ENCODE measurements around the gene WDR70.

Gene WDR70

GRCh38 chr5:37723162-37723961 is 344.2 kb downstream of the WDR70 start:
- in situ Hi-C loops (cut with HindIII; ENCODE audit: low pct_ligation_motif_present, low pct_unique_long_range_greater_than_20kb, low sequenced_read_pairs), result no loop called here
- peak; percentile 60 for DNase-seq

- in situ Hi-C loops (cut with HindIII; ENCODE audit: low pct_ligation_motif_present, low pct_unique_long_range_greater_than_20kb, low sequenced_read_pairs), result no loop called here
- no peak for DNase-seq
Measured at GRCh38 chr5:37724395-37725125, 345.4 kb downstream of the WDR70 start.

DNA sequence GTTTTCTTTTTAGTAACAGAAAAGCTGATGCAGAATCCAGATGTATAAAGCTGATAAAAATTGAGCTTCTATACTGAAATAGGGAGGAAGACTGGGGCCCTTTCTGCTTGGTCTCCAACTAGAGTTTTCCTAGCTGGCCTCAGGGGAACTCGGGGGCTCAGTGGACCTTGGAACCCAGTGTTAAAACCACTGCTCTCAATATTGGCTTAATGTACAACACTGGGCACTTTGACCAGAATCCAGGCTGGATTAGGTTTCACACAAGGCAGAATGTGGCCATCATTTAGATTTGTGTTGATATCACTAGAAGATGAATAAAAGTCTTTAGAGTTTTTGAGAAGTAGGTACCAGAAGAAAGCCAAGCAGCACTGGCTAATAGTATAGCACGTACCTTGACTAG is 346.1 kb downstream of the WDR70 start:
- in situ Hi-C loops (cut with HindIII; ENCODE audit: low pct_ligation_motif_present, low pct_unique_long_range_greater_than_20kb, low sequenced_read_pairs), result no loop called here

GRCh38 chr5:37727238-37727637 is 348.1 kb downstream of the WDR70 start:
- in situ Hi-C loops (cut with HindIII; ENCODE audit: low pct_ligation_motif_present, low pct_unique_long_range_greater_than_20kb, low sequenced_read_pairs), result no loop called here
- DNase-seq, result no peak

More for the DNA sequence above, 346.1 kb downstream of the WDR70 start:
- no peak for DNase-seq

DNA sequence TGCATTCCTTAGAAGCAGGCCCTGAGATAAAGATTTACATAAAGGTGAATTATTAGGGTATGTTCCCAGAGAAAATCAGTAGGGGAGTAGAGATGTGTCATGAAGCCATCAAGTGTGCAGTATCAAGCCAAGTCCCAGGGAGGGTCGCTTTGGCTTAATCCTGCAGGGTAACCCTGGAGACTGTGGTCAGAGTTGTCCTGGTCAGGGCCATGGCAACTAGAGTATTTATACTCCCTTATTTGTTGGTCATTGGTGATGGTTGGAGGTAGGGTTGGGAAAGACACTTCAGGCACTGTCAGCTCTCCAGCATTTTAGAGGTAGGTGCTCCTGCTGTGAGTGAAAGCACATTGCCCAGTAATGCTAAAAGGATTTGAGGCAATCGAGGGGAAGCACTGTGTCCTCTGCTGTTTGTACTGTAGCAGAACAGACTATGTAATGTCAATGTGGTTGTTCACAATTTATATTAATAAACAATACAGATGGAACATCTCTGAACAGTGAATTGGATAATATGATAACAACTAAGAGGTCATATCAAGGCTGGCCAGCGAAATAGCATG is 351.9 kb downstream of the WDR70 start:
- in situ Hi-C loops (cut with HindIII; ENCODE audit: low pct_ligation_motif_present, low pct_unique_long_range_greater_than_20kb, low sequenced_read_pairs), result no loop called here
- DNase-seq, result no peak

DNA sequence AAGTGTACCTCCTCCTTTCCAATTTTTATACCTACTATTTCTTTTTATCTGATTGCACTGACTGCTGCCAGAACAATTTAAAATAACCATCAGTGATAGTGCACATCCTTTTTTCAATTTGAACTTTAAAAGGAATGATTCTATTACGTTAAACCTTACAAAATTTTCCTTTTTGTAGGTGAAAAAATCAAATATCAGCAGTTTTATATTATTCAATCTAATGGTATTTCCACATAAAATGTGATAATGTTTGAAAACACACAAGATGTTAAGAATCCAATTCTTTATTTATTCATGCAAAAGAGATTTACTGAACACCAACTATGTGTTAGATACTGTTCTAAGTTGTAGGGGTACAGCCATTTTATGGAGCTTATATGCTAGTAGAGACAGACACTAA is 355.0 kb downstream of the WDR70 start:
- no peak for DNase-seq
- in situ Hi-C loops (cut with HindIII; ENCODE audit: low pct_ligation_motif_present, low pct_unique_long_range_greater_than_20kb, low sequenced_read_pairs), result no loop called here

DNA sequence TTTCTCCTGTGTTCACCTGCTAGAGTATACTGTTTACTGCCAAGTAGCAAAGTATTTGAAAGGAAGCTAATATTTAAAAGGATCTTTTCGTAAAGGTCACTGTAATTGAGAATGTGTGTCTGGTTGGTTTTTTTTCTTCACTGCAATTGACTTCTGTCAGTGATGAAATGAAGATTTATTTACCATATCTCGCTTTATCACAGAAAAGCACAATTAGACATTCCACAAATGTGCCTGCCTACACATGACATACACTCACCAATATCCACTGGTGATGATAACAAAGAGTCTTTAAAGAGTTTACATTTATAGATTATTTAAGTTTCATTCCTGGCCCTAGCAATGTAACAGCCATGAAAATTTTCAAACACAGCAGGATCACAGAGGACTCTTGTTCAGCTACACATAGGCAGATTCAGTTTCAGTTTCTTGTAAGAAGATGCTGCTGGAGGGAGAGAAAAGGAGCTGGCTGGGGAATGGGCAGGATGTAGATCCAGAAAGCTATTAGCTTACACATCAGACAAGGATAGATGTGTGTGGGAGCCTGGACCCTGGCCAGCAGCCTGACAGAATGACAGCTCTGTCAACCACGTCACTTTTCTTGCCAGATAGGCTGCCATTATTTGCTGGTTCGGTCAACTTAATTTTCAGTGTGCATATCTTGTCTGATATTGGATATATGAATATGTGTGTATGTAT is 356.7 kb downstream of the WDR70 start:
- in situ Hi-C loops (cut with HindIII; ENCODE audit: low pct_ligation_motif_present, low pct_unique_long_range_greater_than_20kb, low sequenced_read_pairs), result no loop called here
- DNase-seq, result peak; percentile 24

- DNase-seq, result no peak
- in situ Hi-C loops (cut with HindIII; ENCODE audit: low pct_ligation_motif_present, low pct_unique_long_range_greater_than_20kb, low sequenced_read_pairs), result no loop called here
Measured at GRCh38 chr5:37736397-37736796, 357.3 kb downstream of the WDR70 start.

- no peak for DNase-seq
- in situ Hi-C loops (cut with HindIII; ENCODE audit: low pct_ligation_motif_present, low pct_unique_long_range_greater_than_20kb, low sequenced_read_pairs), result no loop called here
Measured at GRCh38 chr5:37737326-37738056, 358.4 kb downstream of the WDR70 start.

DNA sequence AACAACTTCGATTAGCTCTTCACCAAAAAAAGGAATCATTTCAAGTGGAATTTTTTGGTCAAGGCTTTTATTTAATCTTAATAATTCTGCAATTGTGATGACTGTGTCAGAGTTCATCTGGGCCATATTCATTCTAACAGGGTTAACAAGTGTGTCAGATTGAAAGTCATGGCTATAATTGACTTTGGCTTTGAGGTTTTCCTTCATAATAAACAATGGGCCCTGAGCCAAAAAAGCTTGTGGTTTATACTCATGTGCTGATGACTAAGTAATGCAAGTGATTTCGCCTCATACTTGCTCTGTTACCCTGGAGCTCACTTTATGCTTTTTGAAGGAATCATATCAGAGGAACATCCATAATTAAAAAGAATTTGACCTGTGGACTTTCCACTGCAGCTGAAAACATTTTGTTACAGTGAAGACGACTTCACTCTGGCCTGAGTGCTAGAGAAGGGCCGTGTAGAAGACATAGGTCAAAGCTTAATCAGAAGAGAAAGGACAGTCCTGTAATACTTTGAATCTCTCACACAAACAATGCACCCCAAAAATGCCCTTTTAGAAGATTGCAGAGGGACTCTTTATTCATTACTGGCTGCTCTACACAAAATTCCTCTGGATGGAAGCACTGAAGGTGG is 359.1 kb downstream of the WDR70 start:
- DNase-seq, result peak; percentile 54
- in situ Hi-C loops (cut with HindIII; ENCODE audit: low pct_ligation_motif_present, low pct_unique_long_range_greater_than_20kb, low sequenced_read_pairs), result no loop called here

GRCh38 chr5:37738865-37739488 is 359.9 kb downstream of the WDR70 start:
- in situ Hi-C loops (cut with HindIII; ENCODE audit: low pct_ligation_motif_present, low pct_unique_long_range_greater_than_20kb, low sequenced_read_pairs), result no loop called here
- no peak for DNase-seq

DNA sequence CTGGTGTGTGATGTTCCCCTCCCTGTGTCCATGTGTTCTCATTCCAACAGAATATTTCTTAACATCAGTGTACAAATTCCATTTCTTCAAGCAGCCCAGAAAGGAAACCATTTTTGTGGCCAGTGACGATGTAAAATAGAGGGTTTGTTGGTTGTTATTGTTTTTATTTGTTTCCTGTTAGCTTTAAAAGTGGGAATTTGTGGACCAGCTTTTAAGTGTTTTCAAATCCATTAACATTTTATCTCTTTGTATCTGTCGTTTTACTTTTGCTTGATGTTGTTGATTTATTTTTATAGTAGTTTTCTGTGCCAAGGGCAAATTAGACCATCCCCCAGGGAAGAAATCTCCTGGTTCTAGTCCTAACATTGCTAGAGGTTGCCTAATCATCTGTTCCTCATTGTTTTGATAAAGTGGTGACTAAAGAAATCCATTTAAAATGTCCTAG is 360.7 kb downstream of the WDR70 start:
- in situ Hi-C loops (cut with HindIII; ENCODE audit: low pct_ligation_motif_present, low pct_unique_long_range_greater_than_20kb, low sequenced_read_pairs), result no loop called here

DNA sequence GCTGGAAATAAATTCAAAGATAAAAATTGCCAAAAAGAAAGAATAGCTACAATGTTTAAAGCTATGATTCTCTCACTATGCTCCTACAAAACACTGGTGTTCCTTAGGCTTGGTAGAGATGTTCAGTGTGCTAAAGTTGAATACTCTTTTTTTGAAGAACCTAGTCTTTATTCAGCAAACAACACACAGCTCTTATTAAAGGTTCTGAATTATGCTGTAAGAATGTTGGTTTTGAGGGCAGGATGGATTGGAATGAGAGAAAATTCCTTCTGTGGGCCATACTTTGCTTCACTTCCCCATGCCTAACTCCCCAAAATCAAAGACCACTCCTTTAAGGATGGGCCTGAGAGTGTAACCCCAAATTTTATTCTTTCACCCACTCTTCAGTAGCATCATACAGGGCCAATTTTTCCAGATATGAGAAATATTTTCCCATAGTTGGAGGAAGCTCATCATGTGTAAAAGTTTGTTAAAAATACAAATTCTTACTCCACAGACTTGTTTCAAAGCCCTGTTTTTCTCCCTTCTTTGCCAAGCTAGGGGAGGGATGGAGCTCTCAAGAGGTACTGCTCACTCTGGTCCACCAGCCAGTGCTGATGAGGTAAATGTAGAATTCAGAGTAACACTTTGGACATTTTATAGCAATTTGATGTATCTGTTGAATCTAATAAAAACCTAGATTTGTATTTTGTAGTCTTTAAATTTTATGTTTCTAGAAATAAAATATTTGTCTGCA is 361.4 kb downstream of the WDR70 start:
- no peak for DNase-seq
- in situ Hi-C loops (cut with HindIII; ENCODE audit: low pct_ligation_motif_present, low pct_unique_long_range_greater_than_20kb, low sequenced_read_pairs), result no loop called here

More for the DNA sequence above, 360.7 kb downstream of the WDR70 start:
- DNase-seq, result no peak

DNA sequence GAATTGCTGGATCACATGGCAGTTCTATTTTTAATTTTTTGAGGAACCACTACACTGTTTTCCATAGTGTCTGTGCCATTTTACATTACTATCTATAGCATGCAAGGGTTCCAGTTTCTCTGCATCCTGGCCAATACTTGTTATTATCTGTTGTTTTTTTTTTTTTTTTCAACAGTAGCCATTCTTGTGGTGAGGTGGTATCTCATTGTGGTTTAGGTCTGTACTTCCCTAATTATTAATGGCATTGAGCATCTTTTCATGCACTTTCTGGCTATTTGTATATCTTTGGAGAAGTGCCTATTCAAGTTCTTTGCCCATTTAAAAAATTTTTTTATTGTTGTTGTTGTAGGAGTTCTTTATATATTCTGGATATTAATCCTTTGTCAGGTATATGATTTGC is 363.0 kb downstream of the WDR70 start:
- in situ Hi-C loops (cut with HindIII; ENCODE audit: low pct_ligation_motif_present, low pct_unique_long_range_greater_than_20kb, low sequenced_read_pairs), result no loop called here
- DNase-seq, result no peak

DNA sequence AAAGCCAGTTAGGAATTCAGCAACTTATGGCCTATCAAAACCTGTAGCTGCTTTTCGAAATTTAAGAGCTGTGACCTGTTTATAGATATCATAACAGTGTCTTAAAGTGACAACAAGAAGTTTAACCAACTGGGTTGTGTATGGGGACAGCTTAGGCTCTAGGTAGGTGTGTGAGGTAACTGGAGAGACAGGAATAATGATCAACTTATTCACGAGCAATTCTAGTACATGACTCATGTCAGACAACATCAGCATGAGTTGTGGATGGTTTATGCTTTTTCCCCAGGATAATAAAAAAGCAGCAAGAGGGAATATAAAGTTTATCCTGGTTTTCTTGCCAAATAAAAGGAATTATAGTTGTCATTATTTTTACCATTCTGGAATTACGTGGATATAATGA is 372.1 kb downstream of the WDR70 start:
- in situ Hi-C loops (cut with HindIII; ENCODE audit: low pct_ligation_motif_present, low pct_unique_long_range_greater_than_20kb, low sequenced_read_pairs), result no loop called here
- peak; percentile 26 for DNase-seq

GRCh38 chr5:37754976-37755375 is 375.9 kb downstream of the WDR70 start:
- DNase-seq, result no peak
- in situ Hi-C loops (cut with HindIII; ENCODE audit: low pct_ligation_motif_present, low pct_unique_long_range_greater_than_20kb, low sequenced_read_pairs), result no loop called here

GRCh38 chr5:37755581-37755980 is 376.5 kb downstream of the WDR70 start:
- DNase-seq, result no peak
- in situ Hi-C loops (cut with HindIII; ENCODE audit: low pct_ligation_motif_present, low pct_unique_long_range_greater_than_20kb, low sequenced_read_pairs), result no loop called here
